Left hindlimb (tissue), 1 donor: ENCODE measurements around the gene UBE2O.
A peak's percentile ranks its signal among the peaks of the same experiment; 100 is the strongest.
"Not testable (repeated sequence)": the region's sequence is repeated elsewhere in the genome, so short reads cannot be mapped to it uniquely, and the experiment has no call there.

Experiments
- DNase-seq: peaks from one replicate; pipeline ENCODE4 v3.0.0-alpha.2; 2018

The UBE2O gene

GRCh38 chr17:76367642-76368041 lies 85.3 kb downstream of the UBE2O start:
- no peak for DNase-seq

- DNase-seq, result peak; percentile 8
These were observed 86.7 kb downstream of the UBE2O start for GRCh38 chr17:76366247-76366646.

- no peak for DNase-seq
These were observed 87.6 kb downstream of the UBE2O start for GRCh38 chr17:76365256-76365903.

DNA sequence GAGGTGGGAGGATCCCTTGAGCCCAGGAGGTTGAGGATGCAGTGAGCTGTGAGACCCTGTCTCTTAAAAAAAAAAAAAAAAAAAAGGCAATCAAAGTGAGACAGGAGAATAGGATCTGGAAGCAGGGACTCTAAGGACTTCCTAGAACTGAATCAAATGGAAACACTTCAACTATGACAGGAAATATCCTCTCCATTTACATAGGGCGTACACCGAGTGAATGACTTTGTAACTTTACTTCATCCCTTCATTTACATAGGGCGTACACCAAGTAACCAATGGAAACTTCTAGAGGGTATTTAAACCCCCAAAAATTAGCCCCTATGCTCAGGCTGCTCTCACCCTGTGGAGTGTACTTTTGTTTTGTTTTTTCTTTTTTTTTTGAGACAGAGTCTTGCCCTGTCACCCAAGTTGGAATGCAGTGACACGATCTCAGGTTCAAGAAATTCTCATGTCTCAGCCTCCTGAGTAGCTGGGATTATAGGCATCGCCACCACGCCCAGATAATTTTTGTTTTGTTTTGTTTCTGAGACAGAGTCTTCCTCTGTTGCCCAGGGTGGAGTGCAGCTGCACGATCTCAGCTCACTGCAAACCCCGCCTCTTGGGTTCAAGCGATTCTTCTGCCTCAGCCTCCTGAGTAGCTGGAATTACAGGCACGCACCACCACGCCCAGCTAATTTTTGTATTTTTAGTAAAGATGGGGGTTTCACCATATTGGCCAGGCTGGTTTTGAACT lies 89.7 kb downstream of the UBE2O start:
- DNase-seq, result no peak

DNA sequence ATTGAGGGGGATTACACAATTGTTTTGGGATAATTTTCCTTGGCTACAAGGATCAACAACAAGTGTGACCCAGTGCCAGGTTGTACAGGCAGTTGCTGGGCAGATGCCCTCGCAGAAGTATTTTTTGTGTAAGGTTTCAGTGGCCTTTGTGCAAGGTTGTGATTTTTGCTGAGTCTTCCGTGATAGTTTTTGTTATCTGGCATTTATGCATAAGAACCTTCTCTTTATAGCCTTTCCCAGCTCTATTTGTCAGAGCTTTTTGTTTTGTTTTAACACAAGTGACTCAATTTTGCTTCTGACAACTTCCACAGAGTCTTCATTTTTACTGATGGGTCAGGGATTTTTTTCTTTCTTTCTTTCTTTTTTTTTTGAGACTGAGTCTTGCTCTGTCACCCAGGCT lies 92.5 kb downstream of the UBE2O start:
- DNase-seq, result no peak

- not testable (repeated sequence) for DNase-seq
These were observed 93.2 kb downstream of the UBE2O start for GRCh38 chr17:76359776-76360175.

DNA sequence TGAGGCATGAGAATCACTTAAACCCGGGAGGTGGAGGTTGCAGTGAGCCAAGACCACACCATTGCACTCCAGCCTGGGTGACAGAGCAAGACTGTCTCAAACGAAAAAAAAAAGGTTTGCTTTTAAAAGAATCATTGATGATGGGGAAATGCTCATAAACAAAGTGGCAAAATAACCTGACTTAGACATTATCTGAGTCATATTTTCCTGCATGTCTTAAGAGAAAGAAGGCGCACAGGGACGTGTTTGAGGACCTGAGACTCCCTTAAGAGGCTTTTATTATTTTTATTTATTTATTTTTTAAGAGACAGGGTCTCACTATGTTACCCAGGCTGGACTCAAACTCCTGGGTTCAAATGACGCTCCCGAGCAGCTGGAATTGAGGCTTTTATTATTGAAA lies 93.6 kb downstream of the UBE2O start:
- DNase-seq, result no peak

GRCh38 chr17:76357597-76358158 lies 95.3 kb downstream of the UBE2O start:
- DNase-seq, result peak; percentile 6

- no peak for DNase-seq
These were observed 96.0 kb downstream of the UBE2O start for GRCh38 chr17:76356803-76357456.

- no peak for DNase-seq
These were observed 98.1 kb downstream of the UBE2O start for GRCh38 chr17:76354747-76355310.

- no peak for DNase-seq
These were observed 98.6 kb downstream of the UBE2O start for GRCh38 chr17:76354317-76354729.

DNA sequence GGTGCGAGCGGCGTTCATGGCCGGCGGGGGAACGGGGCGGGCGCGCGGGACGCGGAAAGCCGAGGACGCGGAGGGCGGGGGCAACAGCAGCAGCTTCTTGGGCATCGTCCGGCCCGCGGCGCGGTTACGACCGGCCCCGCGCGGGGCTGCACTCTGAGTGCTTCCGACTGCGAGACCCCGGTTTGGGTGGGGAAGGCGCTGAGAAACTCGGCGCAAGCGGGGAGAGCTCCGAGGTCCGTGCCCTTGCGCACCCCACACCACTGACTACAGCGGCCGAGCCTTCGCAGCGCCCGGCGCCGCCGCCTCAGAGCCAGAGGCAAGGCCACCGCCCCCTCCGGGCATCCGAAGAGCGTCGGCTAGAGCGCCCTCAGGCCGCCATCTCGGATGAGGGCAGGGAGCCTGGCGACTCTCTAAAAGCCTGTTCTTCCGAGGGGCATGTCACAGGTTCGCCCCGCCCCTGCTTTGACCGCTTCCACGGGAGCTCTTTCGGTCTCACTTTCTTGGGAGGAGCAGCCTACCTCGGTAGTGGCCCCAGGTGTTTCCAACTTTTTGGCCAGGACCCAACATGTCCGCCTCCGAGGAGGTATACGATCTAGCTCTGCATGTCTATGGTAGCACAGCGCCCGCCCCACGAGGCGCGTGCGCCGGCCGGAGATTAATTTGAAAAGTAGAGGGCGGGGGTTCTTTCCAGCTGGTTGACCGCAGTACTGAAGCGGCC lies 99.2 kb downstream of the UBE2O start, which contains the start of gene PRPSAP1:
Gene PRPSAP1 (minus strand): TSS at position 318 of the 718 bp plus-strand sequence. CDS start 213 bp downstream, at position 105.
- peak; percentile 93 for DNase-seq

GRCh38 chr17:76353004-76353598 lies 99.9 kb downstream of the UBE2O start:
- no peak for DNase-seq

- DNase-seq, result no peak
These were observed 101.4 kb downstream of the UBE2O start for GRCh38 chr17:76351526-76352071.

DNA sequence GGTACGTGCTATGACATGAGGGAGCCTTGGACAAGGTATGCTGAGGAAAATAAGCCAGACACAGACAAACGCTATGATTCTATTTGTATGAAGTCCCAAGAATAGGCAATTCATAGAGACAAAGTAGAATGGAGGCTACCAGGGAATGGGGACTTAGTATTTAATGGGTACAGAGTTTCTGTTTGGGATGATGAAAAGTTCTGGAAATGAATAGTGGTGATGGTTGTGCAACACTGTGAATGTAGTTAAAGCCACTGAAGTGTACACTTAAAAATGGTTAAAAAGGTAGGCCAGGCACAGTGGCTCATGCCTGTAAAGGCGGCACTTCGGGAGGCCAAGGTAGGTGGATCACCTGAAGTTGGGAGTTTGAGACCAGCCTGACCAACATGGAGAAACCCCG lies 102.5 kb downstream of the UBE2O start:
- no peak for DNase-seq

DNA sequence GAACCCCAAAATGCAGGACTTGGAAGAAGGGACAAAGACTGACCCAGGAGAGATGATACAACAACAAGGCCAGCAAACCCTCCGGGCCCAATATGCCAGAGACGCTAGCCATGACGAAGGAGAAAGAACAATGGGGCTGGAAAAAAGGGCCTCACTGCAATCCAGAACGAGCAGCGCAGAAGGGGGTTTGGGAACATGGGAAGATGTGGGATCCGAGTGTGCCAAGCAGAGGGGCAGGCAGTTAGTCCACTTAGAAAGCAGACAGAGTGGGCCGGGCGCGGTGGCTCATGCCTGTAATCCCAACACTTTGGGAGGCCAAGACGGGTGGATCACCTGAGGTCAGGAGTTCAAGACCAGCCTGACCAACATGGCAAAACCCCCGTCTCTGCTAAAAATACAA lies 106.0 kb downstream of the UBE2O start:
- DNase-seq, result not testable (repeated sequence)

DNA sequence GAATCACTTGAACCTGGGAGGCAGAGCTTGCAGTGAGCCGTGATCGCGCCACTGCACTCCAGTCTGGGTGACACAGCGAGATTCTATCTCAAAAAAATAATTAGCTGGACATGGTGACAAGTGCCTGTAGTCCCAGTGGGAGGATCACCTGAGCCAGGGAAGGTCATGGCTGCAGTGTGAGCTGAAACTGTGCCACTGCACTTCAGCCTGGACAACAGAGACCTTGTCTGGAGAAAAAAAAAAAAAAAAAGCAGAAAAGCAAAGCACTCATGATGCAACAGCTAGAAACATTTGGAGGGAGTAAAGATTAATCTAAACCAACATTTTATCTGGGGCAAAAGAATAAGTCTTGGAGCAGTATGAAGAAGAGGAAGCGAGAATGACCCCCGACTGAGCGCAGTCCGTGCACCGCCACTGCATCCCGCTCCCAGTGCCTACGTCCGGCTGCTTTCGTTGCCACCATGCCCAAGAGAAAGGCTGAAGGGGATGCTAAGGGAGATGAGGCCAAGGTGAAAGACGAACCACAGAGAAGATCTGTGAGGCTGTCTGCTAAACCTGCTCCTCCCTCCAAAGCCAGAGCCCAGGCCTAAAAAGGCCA lies 107.5 kb downstream of the UBE2O start:
- no peak for DNase-seq

- DNase-seq, result no peak
These were observed 109.8 kb downstream of the UBE2O start for GRCh38 chr17:76343106-76343505.

- no peak for DNase-seq
These were observed 111.7 kb downstream of the UBE2O start for GRCh38 chr17:76341301-76341700.
